ENCODE measurements around the gene SUCLG1. TPM values are rescaled to one million over a fixed set of nuclear protein-coding genes. Genes with fewer than 3 reads are reported as not detected.

SUCLG1 gene
- total RNA-seq, 2 experiments from 2014 or later = 34.2 to 37.1 TPM

- TF ChIP-seq, protein P1, sequence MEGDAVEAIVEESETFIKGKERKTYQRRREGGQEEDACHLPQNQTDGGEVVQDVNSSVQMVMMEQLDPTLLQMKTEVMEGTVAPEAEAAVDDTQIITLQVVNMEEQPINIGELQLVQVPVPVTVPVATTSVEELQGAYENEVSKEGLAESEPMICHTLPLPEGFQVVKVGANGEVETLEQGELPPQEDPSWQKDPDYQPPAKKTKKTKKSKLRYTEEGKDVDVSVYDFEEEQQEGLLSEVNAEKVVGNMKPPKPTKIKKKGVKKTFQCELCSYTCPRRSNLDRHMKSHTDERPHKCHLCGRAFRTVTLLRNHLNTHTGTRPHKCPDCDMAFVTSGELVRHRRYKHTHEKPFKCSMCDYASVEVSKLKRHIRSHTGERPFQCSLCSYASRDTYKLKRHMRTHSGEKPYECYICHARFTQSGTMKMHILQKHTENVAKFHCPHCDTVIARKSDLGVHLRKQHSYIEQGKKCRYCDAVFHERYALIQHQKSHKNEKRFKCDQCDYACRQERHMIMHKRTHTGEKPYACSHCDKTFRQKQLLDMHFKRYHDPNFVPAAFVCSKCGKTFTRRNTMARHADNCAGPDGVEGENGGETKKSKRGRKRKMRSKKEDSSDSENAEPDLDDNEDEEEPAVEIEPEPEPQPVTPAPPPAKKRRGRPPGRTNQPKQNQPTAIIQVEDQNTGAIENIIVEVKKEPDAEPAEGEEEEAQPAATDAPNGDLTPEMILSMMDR (IDR thresholded peaks at IDR 0.05) = no peak
- H3K27ac Mint-ChIP-seq = no peak overlapping the region
- no peak overlapping the region for H3K4me3 ChIP-seq (ENCODE audit: low read length)
These were observed 1.6 kb upstream of the SUCLG1 start for GRCh38 chr2:84460670-84461069.

GRCh38 chr2:84459944-84460429, 907 bp upstream of the SUCLG1 start:
- no peaks in the 10 kb centered on the region for H3K9me3 ChIP-seq (ENCODE audit: control insufficient read depth in 1 of 2, insufficient read depth in 1 of 2, low read length in 2 of 2)
- TF ChIP-seq, protein P1 (IDR thresholded peaks at IDR 0.05) = no peak
- H3K27me3 ChIP-seq (ENCODE audit: control insufficient read depth in 1 of 2, insufficient read depth in 2 of 2, low read length in 2 of 2) = no peaks in the 10 kb centered on the region
- no peaks in the 10 kb centered on the region for H3K27me3 Mint-ChIP-seq
- H3K4me1 Mint-ChIP-seq (ENCODE audit: low read depth) = peaks cover 42% of the 10 kb centered on the region
- peaks cover 1% of the 10 kb centered on the region for H3K9me3 Mint-ChIP-seq
- H3K27ac Mint-ChIP-seq = peak overlapping the region; percentile 92
- ChIA-PET POLR2A (interaction anchor here (1.3 to 2.4 kb wide), 7 partner anchors 22 to 868 kb away, joined by 4 to 11 read pairs (median 6); partner anchors contain the start of genes TGOLN2 and TRABD2A), CTCF (no interaction called here)
- no peaks in the 10 kb centered on the region for H3K36me3 ChIP-seq (ENCODE audit: insufficient read depth, low read length)
- H3K36me3 Mint-ChIP-seq (ENCODE audit: low read depth) = peaks cover 10% of the 10 kb centered on the region
- H3K4me3 ChIP-seq (ENCODE audit: low read length) = peak overlapping the region; percentile 93
- ATAC-seq (ENCODE audit: poor library complexity) (no peak), DNase-seq (peak in 1 of 14 experiments; percentile 9)
- peak overlapping the region; percentile 95 for H3K4me3 Mint-ChIP-seq
- intact Hi-C loops (cut with DNase I, micrococcal nuclease) = loop anchor here in 1 of 2 experiments (2.0 kb wide), 1 partner anchor 513 kb away; no protein-coding TSS in a partner anchor
- H3K27ac ChIP-seq (ENCODE audit: low read depth in 1 of 2, low read length in 2 of 2) = no peak overlapping the region
- peaks cover 19% of the 10 kb centered on the region for H3K4me1 ChIP-seq (ENCODE audit: insufficient read depth, low read length)

More at GRCh38 chr2:84460670-84461069, 1.6 kb upstream of the SUCLG1 start:
- ChIA-PET POLR2A (interaction anchor here (1.8 kb wide), 1 partner anchor 465 kb away, joined by 6 read pairs; no protein-coding TSS in a partner anchor), CTCF (no interaction called here)
- no peak for DNase-seq
- no peaks in the 10 kb centered on the region for H3K27me3 Mint-ChIP-seq
- no peak overlapping the region for H3K27ac ChIP-seq (ENCODE audit: low read depth in 1 of 2, low read length in 2 of 2)
- peaks cover 19% of the 10 kb centered on the region for H3K4me1 ChIP-seq (ENCODE audit: insufficient read depth, low read length)
- no peak overlapping the region for H3K4me3 Mint-ChIP-seq
- peaks cover 10% of the 10 kb centered on the region for H3K36me3 Mint-ChIP-seq (ENCODE audit: low read depth)
- no peaks in the 10 kb centered on the region for H3K9me3 ChIP-seq (ENCODE audit: control insufficient read depth in 1 of 2, insufficient read depth in 1 of 2, low read length in 2 of 2)
- peaks cover 42% of the 10 kb centered on the region for H3K4me1 Mint-ChIP-seq (ENCODE audit: low read depth)
- intact Hi-C loops (cut with DNase I, micrococcal nuclease) = no loop called here
- H3K36me3 ChIP-seq (ENCODE audit: insufficient read depth, low read length) = no peaks in the 10 kb centered on the region
- no peaks in the 10 kb centered on the region for H3K27me3 ChIP-seq (ENCODE audit: control insufficient read depth in 1 of 2, insufficient read depth in 2 of 2, low read length in 2 of 2)
- peaks cover 1% of the 10 kb centered on the region for H3K9me3 Mint-ChIP-seq
- ATAC-seq (ENCODE audit: poor library complexity) = no peak

DNA sequence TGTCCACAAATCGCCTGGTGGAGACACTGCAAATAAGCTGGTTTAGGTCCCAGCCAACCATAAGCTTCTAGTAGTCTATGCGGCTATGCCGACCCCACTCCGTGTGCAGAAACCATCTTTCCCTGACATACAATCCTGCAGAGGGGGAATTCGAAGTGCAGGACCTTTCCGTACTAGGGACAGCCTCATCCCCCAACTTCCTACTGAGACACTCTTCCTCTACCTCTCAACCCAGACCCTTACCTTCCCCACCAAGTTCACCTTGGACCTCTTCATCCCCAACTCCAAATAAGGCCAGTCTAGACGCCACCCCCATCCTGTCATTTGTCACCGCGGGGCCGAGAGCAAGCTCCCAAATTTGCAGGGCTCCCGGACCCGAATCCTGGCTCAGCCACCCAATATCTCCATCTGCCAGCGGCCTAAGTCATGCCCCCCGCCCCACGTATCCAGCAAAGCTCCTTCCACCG, 496 bp downstream of the SUCLG1 start:
- POLR2A ChIA-PET = interaction anchor here (0.8 to 2.4 kb wide), 8 partner anchors 8 to 1982 kb away, joined by 3 to 11 read pairs (median 4); partner anchors contain the start of genes TGOLN2 and TRABD2A
- ATAC-seq (ENCODE audit: poor library complexity) = peak; percentile 16
- DNase-seq = peak in 9 of 14 experiments; percentile 0 to 44 (median 4)

More for the DNA sequence above, 496 bp downstream of the SUCLG1 start:
- peak overlapping the region; percentile 93 for H3K4me3 ChIP-seq (ENCODE audit: low read length)
- Mint-ChIP-seq H3K27ac (peak overlapping the region; percentile 92), H3K27me3 (no peaks in the 10 kb centered on the region), H3K4me1 (ENCODE audit: low read depth) (peaks cover 53% of the 10 kb centered on the region), H3K36me3 (ENCODE audit: low read depth) (peaks cover 17% of the 10 kb centered on the region), H3K4me3 (peak overlapping the region; percentile 95), H3K9me3 (no peaks in the 10 kb centered on the region)
- intact Hi-C loops (cut with DNase I, micrococcal nuclease) = loop anchor here in 1 of 2 experiments (2.0 kb wide), 1 partner anchor 514 kb away; no protein-coding TSS in a partner anchor
- H3K27me3 ChIP-seq (ENCODE audit: control insufficient read depth in 1 of 2, insufficient read depth in 2 of 2, low read length in 2 of 2) = no peaks in the 10 kb centered on the region
- TF ChIP-seq, protein P1 (IDR thresholded peaks at IDR 0.05) = no peak
- H3K4me1 ChIP-seq (ENCODE audit: insufficient read depth, low read length) = peaks cover 19% of the 10 kb centered on the region
- H3K27ac ChIP-seq (ENCODE audit: low read depth in 1 of 2, low read length in 2 of 2) = peak overlapping the region; percentile 87 to 94
- peaks cover 2% of the 10 kb centered on the region for H3K36me3 ChIP-seq (ENCODE audit: insufficient read depth, low read length)
- CTCF ChIA-PET = interaction anchor here (1.7 kb wide), 1 partner anchor 467 kb away, joined by 5 read pairs; no protein-coding TSS in a partner anchor
- no peaks in the 10 kb centered on the region for H3K9me3 ChIP-seq (ENCODE audit: control insufficient read depth in 1 of 2, insufficient read depth in 1 of 2, low read length in 2 of 2)
